GM23248 (cell line): Measurements from ENCODE around the gene MFAP4. TPM values are rescaled to one million over a fixed set of nuclear protein-coding genes. Genes with fewer than 3 reads are reported as not detected.

Experiments
- DNase-seq: peaks from one replicate; pipeline ENCODE4 v3.0.0-alpha.2; 2015
- H2AFZ ChIP-seq: fragments of 200-600 bp; sonication (generic); 2 replicates; pipeline ENCODE4 v1.6.1; 2016; ENCODE audit warnings: antibody characterized with exemption
- H3F3A ChIP-seq: fragments of 200-600 bp; sonication (generic); 2 replicates; pipeline ENCODE4 v1.6.1; 2016; ENCODE audit warnings: mild to moderate bottlenecking, antibody characterized with exemption, mixed run types; ENCODE audit not compliant: insufficient read depth
- H3K27ac ChIP-seq: fragments of 200-600 bp; sonication (generic); 2 replicates; pipeline ENCODE4 v1.5.1; 2016; ENCODE audit warnings: mild to moderate bottlenecking
- H3K27me3 ChIP-seq: fragments of 200-600 bp; sonication (generic); replicated peaks from 2 replicates; pipeline ENCODE4 v1.6.1; 2016; ENCODE audit warnings: mild to moderate bottlenecking; ENCODE audit not compliant: insufficient read depth
- H3K36me3 ChIP-seq: fragments of 200-600 bp; sonication (generic); 2 replicates; pipeline ENCODE4 v1.6.1; 2016; ENCODE audit warnings: low read depth, mild to moderate bottlenecking
- H3K4me1 ChIP-seq: fragments of 200-600 bp; sonication (generic); 2 replicates; pipeline ENCODE4 v1.6.1; 2016; ENCODE audit warnings: mild to moderate bottlenecking; ENCODE audit not compliant: insufficient read depth
- H3K4me2 ChIP-seq: fragments of 200-600 bp; sonication (generic); one replicate; pipeline ENCODE4 v1.6.1; 2016; ENCODE audit warnings: mild to moderate bottlenecking; ENCODE audit not compliant: unreplicated experiment
- H3K4me3 ChIP-seq: fragments of 200-600 bp; sonication (generic); 2 replicates; pipeline ENCODE4 v1.5.1; 2016; ENCODE audit warnings: mild to moderate bottlenecking
- H3K79me2 ChIP-seq: fragments of 200-600 bp; sonication (generic); 2 replicates; pipeline ENCODE4 v1.6.1; 2016; ENCODE audit warnings: mild to moderate bottlenecking; ENCODE audit not compliant: insufficient read depth
- H3K9ac ChIP-seq: fragments of 200-600 bp; sonication (generic); 2 replicates; pipeline ENCODE4 v1.6.1; 2016; ENCODE audit warnings: mild to moderate bottlenecking
- H3K9me2 ChIP-seq: fragments of 200-600 bp; sonication (generic); 2 replicates; pipeline ENCODE4 v1.6.1; 2016; ENCODE audit warnings: mixed run types, mild to moderate bottlenecking, moderate library complexity; ENCODE audit not compliant: insufficient read depth
- H3K9me3 ChIP-seq: fragments of 200-600 bp; sonication (generic); one replicate; pipeline ENCODE4 v1.6.1; 2017; ENCODE audit warnings: low read depth
- H4K20me1 ChIP-seq: fragments of 200-600 bp; sonication (generic); 2 replicates; pipeline ENCODE4 v1.6.0; 2016; ENCODE audit not compliant: insufficient read depth
- EZH2 ChIP-seq: fragments of 200-600 bp; sonication (generic); IDR thresholded peaks from 2 replicates; pipeline ENCODE4 v1.6.1; 2018; ENCODE audit warnings: antibody characterized with exemption, mild to moderate bottlenecking; ENCODE audit not compliant: insufficient read depth, poor library complexity, severe bottlenecking
- EZH2phosphoT487 ChIP-seq: fragments of 200-600 bp; sonication (generic); IDR thresholded peaks from 2 replicates; pipeline ENCODE4 v1.6.1; 2018; ENCODE audit warnings: antibody characterized with exemption, moderate library complexity, mild to moderate bottlenecking, low read depth; ENCODE audit not compliant: insufficient read depth
- WGBS, 2 experiments: methylation state at CpG; one replicate each; pipeline ENCODE4 v1.1.6; 2015 to 2017; ENCODE audit warnings: low lambda C conversion rate in 2 of 2, low coverage in 1 of 2; ENCODE audit errors: missing lambda C conversion rate in 2 of 2; 5-methylcytosine and 5-hydroxymethylcytosine counted together
- in situ Hi-C: fragments of 300-500 bp; cut with MboI; formaldehyde crosslinking; loops from 2 replicates; pipeline ENCODE4 v1.15.0; 2020
- polyA plus RNA-seq: library from polyadenylated mRNA; unstranded; fragments of >200 nt; fragmentation: Nextera tagmentation; extraction: Ambion mirVana; gene quantifications from 2 replicates; pipeline ENCODE4 v1.2.1, GENCODE V29; 2016
- total RNA-seq: library from RNA; depleted of rRNA; stranded (reverse); fragments of >200 nt; shearing (Covaris generic); gene quantifications from 2 replicates; pipeline ENCODE4 v1.2.3, GENCODE V29; 2014

The MFAP4 gene
- total and polyA plus RNA-seq, 2 experiments from 2014 or later = 97.8 to 156 TPM

GRCh38 chr17:19411631-19412030, 24.6 kb upstream of the MFAP4 start:
- TF ChIP-seq EZH2phosphoT487 = no peak
- TF ChIP-seq EZH2 = no peak
- 24 to 26% methylated on average over 9 of the region's 9 CpGs for WGBS, 2 experiments
- in situ Hi-C loops = no loop called here
- Histone ChIP-seq H3K36me3 (no peaks in the 10 kb centered on the region), H3K4me1 (peaks cover 23% of the 10 kb centered on the region), H3K79me2 (no peaks in the 10 kb centered on the region), H4K20me1 (no peaks in the 10 kb centered on the region), H3K9me2 (no peaks in the 10 kb centered on the region), H2AFZ (peak overlapping the region; percentile 65), H3F3A (peaks cover 20% of the 10 kb centered on the region), H3K9ac (peak overlapping the region; percentile 52), H3K27me3 (no peaks in the 10 kb centered on the region), H3K4me3 (peak overlapping the region; percentile 61; the same call in 1 of the 2 replicates), H3K27ac (no peak overlapping the region), H3K9me3 (no peaks in the 10 kb centered on the region), H3K4me2 (peak overlapping the region; percentile 59)
- DNase-seq = peak; percentile 28

- Histone ChIP-seq H3K4me3 (peak within 1 kb of the TSS; percentile 61), H3K9me3 (no peaks in the 10 kb centered on the region), H3K79me2 (no peaks in the 10 kb centered on the region), H3K9me2 (no peaks in the 10 kb centered on the region), H3K27me3 (no peaks in the 10 kb centered on the region), H4K20me1 (no peaks in the 10 kb centered on the region), H2AFZ (peak within 1 kb of the TSS; percentile 65), H3K9ac (peak within 1 kb of the TSS; percentile 52), H3K4me2 (peak within 1 kb of the TSS; percentile 59), H3K36me3 (no peaks in the 10 kb centered on the region), H3F3A (peaks cover 17% of the 10 kb centered on the region), H3K27ac (peak within 1 kb of the TSS; percentile 61; the same call in 1 of the 2 replicates), H3K4me1 (peaks cover 23% of the 10 kb centered on the region)
- DNase-seq = peak; percentile 82
- no peak for TF ChIP-seq EZH2phosphoT487
- TF ChIP-seq EZH2 = no peak
- in situ Hi-C loops = no loop called here
- WGBS, 2 experiments = 2 to 4% methylated on average over 13 to 23 of the region's 23 CpGs
These were observed 24.1 kb upstream of the MFAP4 start, which contains the start of gene RNF112 for GRCh38 chr17:19410875-19411620. Gene RNF112, plus strand, starts transcription at chr17:19411232. Its CDS starts 177 bp downstream, at chr17:19411409.

GRCh38 chr17:19410091-19410490, 23.1 kb upstream of the MFAP4 start:
- no peaks in the 10 kb centered on the region for H3K9me3 ChIP-seq
- no peak for DNase-seq
- peaks cover 23% of the 10 kb centered on the region for H3K4me1 ChIP-seq
- in situ Hi-C loops = no loop called here
- no peak overlapping the region for H2AFZ ChIP-seq
- no peaks in the 10 kb centered on the region for H3K79me2 ChIP-seq
- no peaks in the 10 kb centered on the region for H4K20me1 ChIP-seq
- peak overlapping the region; percentile 61 for H3K27ac ChIP-seq
- H3F3A ChIP-seq = peaks cover 17% of the 10 kb centered on the region
- no peak overlapping the region for H3K4me3 ChIP-seq
- H3K9ac ChIP-seq = 0 out of 2 replicates have a peak overlapping the region, but pooled peaks have one; percentile 0
- peak overlapping the region; percentile 48 for H3K4me2 ChIP-seq
- no peaks in the 10 kb centered on the region for H3K36me3 ChIP-seq
- no peaks in the 10 kb centered on the region for H3K27me3 ChIP-seq
- 91 to 94% methylated on average over 6 of the region's 6 CpGs for WGBS, 2 experiments
- H3K9me2 ChIP-seq = no peaks in the 10 kb centered on the region
- no peak for TF ChIP-seq EZH2
- TF ChIP-seq EZH2phosphoT487 = no peak

- Histone ChIP-seq H3K9me3 (no peaks in the 10 kb centered on the region), H4K20me1 (no peaks in the 10 kb centered on the region), H3K9me2 (no peaks in the 10 kb centered on the region), H3K79me2 (no peaks in the 10 kb centered on the region), H3K4me1 (peaks cover 23% of the 10 kb centered on the region), H3K27ac (peak overlapping the region; percentile 61), H3K4me3 (no peak overlapping the region), H3K4me2 (peak overlapping the region; percentile 48), H3F3A (peaks cover 17% of the 10 kb centered on the region), H3K9ac (0 out of 2 replicates have a peak overlapping the region, but pooled peaks have one; percentile 5), H2AFZ (no peak overlapping the region), H3K36me3 (no peaks in the 10 kb centered on the region), H3K27me3 (no peaks in the 10 kb centered on the region)
- TF ChIP-seq EZH2phosphoT487 = no peak
- TF ChIP-seq EZH2 = no peak
- 0 to 3% methylated on average over 3 of the region's 3 CpGs for WGBS, 2 experiments
- peak; percentile 97 for DNase-seq
- in situ Hi-C loops = no loop called here
These were observed 22.5 kb upstream of the MFAP4 start for GRCh38 chr17:19409509-19409908.
